HG02840 (cell line): ENCODE results near the gene ZNF783.
"Not testable (repeated sequence)": the region's sequence is repeated elsewhere in the genome, so short reads cannot be mapped to it uniquely, and the experiment has no call there.

Experiments used
- ATAC-seq: cut with Tn5 transposase; IDR thresholded peaks from one replicate; pipeline ENCODE4 v1.9.1; 2021; ENCODE audit warnings: mild to moderate bottlenecking, moderate library complexity, moderate number of reproducible peaks; ENCODE audit not compliant: unreplicated experiment, low FRiP score

ZNF783 gene

DNA sequence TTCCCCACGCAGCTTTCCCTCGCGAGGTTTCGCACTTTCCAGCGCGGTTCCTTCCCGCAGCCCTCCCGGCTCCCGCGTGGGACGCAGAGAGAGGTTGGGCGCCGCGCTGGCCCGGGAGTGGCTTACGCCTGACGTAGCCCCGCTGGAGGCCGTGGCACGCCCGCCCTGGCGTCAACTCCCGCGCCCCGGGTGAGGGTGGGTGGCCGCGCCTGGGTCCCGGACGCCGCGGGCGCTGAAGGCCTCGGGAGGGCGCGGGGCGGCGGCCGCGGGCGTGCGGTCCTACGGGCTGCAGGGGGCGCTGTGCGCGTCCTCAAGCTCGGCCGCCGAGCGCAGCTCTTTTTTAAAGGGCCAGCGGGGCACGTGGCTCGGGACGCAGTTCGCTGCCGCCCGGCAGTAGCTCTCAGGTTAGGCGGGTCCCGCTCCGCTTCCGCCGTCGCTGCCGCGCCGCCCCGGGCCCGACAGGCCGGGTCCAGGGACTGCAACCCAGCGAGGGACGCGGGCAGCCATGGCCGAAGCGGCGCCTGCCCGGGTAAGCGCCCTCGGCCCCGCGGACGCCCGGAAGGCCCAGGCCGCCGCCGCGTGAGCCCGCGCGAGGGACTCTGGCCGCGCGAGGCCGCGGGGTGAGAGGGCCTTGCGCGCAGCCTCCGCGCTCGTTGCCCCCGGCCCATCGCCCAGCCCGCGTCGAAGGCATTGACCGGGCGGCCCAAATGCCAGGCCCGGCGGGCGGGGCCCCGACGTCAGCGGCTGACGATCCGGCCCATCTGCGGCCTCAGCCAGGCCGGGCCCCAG lies at the start of gene ZNF783:
ZNF783 (plus strand) TSS at position 368 of the 789 bp plus-strand sequence; CDS start at position 506, 138 bp downstream.
- peak; percentile 81 for ATAC-seq

DNA sequence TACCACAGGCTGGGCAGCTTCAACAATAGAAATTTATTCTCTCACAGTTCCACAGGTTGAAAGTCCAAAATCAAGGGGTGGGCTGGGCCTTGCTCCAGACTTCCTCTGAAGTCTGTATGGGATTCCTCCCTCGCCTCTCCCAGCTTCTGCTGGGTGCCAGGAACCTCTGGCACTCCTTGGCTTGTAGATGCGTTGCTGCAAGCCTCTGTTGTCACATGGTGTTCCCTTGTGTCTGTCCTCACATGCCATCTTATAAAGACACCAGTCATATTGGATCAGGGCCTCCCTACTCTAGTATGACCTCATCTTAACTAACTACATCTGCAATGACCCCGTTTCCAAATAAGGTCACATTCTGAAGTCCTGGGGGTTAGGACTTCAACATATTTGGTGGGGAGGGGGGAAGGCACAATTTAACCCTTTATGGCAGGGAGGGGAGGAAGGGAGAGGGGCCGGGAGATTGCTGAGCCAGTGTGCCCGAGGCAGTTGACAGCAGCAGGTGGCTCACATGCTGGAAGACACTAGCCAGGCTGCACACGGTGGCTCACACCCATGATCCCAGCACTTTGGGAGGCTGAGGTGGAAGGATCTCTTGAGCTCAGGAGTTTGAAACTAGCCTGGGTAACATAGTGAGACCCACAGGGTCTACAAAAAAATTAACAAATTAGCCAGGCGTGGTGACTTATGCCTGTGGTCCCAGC lies 47.8 kb upstream of the ZNF783 start:
- no peak for ATAC-seq

DNA sequence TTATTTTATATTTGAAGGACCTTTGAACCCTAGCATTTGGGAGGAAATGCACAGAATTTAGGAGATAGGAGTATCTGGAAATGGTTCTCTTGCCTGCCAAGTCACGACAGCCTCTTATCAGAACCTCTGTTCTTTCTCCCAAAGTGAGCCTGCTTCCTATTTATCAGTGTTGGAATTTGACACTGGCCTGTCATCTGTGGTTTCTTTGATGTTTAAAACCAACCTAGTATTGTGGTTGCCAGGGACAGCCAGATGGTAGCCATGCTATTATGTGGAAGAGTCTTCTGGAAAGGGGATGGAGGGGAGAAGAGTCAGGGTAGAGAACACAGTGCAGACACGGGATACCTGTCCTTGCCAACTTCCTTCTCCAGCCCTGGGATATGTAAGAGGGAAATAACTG lies 45.6 kb upstream of the ZNF783 start:
- no peak for ATAC-seq

DNA sequence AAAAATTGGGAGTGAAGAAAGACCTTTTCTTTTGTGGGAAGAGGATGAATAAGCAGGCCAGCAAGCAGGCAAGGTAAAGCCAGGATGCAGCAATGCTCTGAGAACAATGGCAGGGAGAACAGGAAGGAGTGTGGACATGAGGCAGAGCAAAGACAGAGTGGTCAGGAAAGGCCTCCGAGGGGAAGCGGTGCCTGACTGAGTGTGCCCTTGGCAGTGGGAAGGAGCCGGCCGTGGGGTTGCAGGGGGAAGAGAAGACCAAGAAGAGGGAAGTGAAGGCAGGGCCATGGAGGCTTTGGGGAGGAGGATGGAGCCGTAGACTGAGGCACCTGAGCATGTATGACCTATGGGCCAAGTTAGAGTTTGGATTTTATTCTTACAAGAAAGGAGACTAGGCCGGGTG lies 44.4 kb upstream of the ZNF783 start:
- no peak for ATAC-seq

DNA sequence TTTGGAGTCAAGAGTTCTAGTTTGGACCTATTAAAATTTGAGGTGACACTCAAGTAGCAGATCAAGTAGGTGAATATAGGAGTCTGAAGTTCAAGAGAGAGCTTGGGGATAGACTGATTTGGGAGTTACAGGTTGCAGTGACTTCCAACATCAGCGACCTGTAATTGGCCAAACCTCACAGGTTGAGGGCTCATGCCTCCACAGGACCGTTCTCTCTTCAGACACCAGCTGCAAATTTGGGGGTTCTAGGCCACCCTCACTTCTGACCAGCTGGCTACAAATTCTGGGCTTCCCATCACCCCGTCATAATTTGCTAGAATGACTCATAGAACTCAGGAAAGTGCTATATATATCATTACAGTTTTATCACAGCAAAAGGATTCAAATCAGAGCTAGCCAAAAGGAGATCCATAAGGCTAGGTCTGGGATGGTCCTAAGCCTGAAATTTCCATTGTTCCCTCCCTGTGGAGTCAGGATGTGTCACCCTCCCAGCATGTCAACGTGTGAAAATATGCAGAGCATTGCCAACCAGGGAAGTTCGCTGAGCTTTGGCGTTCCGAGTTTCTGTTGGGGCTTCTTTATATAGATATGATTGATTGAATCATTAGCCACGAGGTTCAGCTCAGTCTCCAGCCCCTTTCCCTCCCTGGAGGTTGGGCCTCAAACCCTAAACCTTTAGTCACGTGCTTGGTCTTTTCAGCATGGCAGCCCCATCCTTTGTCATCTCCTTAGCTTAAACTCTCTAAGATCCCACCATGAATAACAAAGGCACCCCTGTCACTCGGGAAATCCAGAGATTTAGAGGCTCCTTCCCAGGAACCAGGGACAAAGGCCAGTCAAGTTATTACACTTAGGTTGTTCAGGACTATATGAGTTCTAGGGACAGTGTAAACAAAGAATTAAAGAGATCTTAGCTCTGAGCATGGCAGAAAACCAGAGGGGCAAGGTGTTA lies 43.3 kb upstream of the ZNF783 start:
- ATAC-seq = no peak

DNA sequence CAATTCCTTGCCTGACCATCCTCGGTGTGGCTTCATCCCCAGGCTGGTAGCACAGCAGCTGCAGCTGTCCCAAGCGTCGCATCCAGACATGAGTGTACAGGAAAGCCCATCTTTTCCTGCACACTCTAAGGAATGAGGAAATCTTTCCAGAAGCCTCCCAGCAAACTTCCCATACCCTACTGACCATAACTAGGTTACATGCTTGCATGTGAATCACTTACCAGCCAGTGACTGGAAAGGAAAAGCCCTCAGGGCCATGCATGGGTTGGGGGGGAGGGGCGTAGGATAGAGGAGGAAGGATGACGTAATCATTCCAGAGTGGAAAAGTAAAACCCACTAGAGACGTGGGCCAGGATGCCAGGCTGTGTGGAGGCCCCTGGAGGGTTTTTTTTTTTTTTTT lies 41.5 kb upstream of the ZNF783 start:
- no peak for ATAC-seq

DNA sequence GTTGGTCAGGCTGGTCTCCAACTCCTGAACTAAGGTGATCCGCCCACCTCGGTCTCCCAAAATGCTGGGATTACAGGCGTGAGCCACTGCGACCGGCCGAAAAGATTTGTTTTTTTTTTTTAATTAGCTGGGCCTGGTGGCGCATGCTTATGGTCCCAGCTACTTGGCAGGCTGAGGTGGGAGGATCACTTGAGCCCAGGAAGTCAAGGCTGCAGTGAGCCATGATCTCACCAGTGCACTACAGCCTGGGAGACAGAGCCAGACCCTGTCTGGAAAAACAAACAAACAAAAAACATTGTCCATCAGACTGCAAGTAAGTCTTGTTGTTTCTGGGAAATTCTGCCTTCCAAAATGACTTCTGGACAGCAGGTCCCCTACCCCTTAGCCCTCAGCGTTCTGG lies 38.8 kb upstream of the ZNF783 start:
- ATAC-seq = no peak

DNA sequence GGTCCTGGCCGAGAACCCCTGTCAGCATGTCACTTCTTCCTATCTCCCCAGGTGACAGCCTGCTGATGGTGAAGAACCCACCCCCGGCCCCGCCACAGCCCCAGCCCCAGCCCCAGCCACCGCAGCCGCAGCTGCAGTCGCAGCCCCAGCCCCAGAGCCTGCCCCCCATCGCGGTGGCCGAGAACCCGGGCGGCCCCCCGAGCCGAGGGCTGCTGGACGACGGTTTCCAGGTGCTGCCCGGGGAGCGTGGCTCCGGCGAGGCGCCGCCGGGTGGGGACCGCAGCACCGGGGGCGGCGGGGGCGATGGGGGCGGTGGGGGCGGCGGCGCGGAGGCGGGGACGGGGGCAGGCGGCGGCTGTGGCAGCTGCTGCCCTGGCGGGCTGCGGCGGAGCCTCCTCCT lies 38.2 kb upstream of the ZNF783 start:
- ATAC-seq = no peak

DNA sequence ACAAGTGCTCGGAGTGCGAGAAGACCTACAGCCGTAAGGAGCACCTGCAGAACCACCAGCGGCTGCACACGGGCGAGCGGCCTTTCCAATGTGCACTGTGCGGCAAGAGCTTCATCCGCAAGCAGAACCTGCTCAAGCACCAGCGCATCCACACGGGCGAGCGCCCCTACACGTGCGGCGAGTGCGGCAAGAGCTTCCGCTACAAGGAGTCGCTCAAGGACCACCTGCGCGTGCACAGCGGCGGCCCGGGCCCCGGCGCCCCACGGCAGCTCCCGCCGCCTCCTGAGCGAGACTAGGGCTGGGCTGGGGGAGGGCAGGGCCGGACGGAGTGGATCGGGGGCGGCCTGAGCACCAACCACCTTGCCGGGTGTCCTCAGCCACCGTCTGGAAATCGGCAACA lies 37.6 kb upstream of the ZNF783 start:
- ATAC-seq = no peak

DNA sequence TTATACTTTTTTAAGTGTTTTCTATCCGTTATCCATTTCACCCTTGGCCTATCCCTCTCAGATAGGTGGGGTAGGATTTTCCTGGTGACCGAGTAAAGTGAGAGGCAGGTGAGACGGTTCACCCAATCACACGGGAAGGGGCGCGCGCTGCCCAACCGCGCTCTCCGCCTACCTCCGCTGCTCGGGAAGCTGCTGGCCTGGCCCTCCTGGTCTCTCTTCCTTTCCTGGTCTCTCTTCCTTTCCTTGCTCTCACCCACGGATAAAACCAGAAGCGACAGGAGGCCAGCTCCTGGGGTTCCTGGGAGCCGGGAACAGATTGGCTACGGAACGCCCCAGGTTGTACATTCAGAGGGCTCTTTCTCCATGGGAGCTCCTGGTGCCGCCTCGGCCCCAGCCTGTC lies 36.9 kb upstream of the ZNF783 start:
- ATAC-seq = no peak

DNA sequence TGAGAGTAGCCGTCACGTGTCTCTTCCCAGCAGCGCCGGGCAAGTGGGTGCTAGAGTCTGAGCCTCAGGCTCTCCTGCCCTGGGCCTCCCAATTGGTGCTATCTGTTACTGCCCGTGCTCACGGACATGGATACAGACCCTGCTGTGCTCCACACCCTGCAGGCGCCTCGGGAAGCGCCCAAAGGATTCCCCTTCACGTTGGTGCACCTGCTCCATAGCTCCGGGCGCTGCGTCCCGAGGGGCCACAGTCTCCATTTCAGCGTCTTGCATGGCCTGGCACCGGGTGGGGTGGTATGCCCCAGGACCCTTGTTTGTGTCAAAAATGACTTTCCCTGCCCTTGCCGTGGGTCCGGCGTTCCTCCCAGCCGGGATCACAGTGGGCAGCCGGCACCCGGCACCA lies 36.3 kb upstream of the ZNF783 start:
- ATAC-seq = no peak

DNA sequence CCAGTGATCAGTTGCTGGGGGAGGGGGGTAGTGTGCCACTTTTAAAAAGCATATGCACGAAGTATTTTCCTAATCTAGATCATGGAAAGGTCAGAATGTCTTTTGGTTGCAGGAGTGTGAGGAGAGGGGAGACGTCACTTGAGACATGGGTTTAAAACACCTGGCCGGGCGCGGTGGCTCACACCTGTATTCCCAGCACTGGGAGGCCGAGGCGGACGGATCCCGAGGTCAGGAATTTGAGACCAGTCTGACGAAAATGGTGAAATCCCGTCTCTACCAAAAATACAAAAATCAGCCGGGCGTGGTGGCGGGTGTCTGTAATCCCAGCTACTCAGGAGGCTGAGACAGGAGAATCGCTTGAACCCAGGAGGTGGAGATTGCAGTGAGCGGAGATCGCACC lies 35.6 kb upstream of the ZNF783 start:
- ATAC-seq = not testable (repeated sequence)

DNA sequence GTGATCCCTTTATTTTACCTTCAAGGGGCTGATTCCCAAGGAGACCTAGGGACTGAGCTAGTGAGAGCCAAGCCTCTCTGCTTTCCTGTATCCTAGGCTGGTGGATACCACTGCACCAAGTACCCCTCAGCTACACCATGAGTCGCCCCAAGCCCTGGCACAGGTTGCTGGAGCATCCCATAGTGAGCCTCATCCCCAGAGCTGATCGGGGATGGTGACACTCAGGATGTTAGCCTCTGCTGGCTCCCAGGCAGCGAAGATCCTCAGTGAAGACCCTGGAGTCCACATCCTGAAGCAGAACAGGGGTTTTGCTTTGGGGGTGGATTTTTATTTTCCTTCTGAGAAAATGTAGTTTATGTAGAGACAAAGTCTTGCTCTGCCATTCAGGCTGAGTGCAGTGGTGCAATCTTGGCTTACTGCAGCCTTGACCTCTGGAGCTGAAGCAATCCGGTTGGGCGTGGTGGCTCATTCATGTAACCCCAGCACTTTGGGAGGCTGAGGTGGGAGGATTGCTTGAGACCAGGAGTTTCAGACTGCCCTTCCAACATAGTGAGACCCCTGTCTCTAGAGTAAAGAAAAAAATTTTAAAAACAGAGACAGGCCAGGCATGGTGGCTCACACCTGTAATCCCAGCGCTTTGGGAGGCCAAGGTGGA lies 35.0 kb upstream of the ZNF783 start:
- ATAC-seq = no peak

DNA sequence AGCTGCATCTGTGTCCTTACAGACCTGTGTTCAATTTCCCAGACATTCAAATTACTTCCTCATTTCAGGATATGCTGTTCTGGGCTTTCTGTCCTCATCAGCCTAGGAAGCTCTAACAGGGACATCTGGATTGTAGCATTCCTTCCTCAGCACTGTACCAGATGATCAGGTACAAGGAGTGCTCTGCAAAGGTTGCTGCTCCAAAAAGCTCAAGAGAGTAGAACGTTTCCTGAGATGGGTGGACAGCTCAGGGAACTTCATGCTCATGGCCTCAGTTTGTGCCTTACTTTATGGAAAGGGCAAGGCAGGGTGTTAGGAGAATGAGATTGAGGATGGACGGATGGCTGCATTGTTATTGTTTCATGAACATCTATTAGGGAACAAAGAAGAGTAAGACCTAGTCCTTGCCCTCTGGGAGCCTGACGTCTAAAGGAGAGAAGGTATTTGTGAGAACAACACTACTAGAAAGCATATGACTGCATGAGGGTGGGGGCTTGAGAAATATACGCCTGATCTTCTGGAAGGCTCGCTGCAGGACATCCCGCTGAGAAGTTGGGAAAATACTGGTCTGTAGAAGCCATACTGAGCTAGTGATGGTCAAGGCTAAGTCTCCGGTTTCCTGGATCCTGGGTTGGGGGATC lies 33.0 kb upstream of the ZNF783 start:
- no peak for ATAC-seq

DNA sequence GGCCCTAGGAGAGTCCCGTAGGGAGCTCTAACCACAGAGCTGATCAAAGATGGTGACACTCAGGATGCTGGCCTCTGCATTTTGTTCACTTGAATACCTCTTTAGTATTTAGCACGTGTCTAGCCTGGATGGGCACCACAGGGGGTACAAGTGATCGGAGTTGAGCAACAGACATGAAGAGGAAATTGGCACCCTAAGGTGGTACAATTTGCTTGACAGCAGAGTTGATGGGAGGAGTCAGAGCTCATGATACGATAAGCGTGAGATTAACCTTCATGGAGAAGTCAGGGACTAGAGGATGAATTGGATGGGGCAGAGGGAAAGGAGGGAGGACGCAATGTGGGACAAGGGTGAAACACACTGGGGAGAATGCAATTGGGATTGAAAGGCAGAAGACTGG lies 32.5 kb upstream of the ZNF783 start:
- no peak for ATAC-seq

DNA sequence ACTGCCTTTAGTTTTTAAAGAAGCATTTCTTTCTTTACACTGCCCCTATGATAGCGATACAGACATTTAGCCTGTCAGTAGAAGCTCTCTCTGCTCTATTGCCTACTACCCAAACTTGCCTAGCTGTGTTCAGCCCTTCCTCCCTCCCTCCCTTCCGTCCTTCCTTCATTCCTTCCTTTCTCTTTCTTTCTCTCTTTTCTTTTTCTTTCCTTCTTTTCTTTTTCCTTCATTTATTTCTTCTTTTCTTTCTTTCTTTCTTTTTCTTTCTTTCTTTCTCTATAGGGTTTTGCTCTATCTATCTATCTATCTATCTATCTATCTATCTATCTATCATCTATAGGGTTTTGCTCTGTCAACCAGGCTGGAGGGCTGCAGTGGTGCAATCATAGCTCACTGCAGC lies 29.6 kb upstream of the ZNF783 start:
- no peak for ATAC-seq

DNA sequence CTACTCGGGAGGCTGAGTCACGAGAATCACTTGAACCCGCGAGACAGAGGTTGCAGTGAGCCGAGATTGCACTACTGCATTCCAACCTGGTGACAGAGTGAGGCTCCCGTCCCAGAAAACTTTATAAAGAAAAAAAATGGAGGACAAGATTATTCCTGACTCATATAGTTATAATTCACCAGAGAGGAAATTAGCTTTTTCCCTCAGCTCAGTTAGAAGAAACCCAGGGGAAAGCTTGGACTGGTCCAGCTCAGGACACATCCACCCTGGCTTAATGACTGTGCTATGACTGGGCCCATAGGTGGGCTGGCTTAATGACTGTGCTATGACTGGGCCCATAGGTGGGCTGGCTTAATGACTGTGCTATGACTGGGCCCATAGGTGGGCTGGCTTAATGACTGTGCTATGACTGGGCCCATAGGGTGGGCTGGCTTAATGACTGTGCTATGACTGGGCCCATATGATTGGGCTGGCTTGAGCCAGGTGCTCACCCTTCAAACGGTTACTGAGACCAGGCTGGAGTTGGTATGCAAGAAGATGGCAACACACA lies 28.3 kb upstream of the ZNF783 start:
- not testable (repeated sequence) for ATAC-seq

DNA sequence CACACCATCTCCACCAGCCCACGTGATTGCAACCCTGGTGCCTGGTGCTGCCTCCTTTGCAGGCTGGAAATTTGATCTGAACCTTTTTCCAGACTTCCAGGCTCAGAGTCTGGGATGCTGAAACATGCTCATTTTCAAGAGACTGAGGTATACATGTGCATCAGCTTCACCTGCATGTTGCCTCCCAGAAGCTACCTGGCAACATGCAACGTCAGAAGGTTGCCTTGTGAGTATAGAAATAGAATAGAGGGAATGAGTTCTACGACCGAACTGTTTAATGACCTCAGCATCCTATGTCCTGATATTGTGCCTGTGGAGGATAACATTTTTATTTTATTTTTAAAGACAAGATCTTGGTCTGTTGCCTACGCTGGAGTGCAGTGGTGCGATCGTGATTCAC lies 24.5 kb upstream of the ZNF783 start:
- no peak for ATAC-seq

DNA sequence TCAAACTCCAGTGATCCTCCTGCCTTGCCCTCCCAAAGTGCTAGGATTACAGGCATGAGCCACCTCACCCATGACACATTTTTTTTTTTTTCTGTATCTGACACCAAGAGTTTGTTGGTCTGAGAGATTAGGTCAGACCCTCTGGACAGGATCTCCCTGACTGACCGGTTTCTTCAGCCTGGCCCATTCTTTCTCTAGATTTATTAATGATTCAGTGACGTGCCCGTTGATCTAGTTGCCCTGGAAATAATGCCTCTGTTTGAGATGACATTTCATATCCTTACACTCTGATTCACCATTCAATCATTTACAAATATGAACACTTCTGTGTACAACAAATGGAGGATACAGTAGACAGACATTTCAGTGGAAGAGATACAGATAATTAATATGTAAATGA lies 23.9 kb upstream of the ZNF783 start:
- no peak for ATAC-seq
